ENCODE results near the gene CCDC112.
A peak's percentile ranks its signal among the peaks of the same experiment; 100 is the strongest.

CCDC112 gene

DNA sequence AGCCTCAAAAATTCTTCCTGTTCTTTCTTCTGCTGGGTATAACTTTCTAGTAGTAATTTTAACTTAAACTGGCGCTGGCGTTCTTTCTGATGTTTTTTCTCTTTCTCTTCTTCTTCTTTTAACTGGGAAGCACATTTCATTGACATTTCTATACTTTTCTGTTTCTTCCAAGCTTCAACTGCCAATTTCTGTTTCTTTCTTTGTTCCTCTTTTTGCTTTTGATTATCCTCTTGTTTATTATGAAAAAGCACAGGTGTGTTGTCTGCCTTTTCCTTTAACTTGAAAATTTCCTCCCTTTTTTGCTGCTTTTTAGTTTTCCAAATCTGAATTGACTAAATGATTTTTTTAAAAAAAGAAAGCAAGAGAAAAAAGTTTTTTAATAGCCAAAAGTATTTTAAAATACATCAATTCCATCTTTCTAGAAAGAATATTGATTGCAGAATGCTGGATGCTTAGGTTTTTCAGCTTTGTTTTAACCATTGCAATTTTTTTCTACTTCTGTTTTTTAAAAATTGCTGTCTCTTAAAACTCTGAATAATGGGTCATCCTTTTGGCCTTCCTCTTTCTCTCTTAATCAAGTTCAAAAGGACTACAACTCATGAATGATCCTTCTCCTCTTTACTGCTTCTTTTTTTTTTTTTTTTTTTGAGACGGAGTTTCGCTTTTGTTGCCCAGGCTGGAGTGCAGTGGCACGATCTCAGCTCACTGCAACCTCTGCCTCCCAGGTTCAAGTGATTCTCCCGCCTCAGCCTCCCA is 25.0 kb downstream of the CCDC112 start:
- H3K36me3 ChIP-seq (ENCODE audit: insufficient read depth, low read length): no peaks in the 10 kb centered on the region
- no peak for TF ChIP-seq EZH2 (IDR thresholded peaks at IDR 0.05; ENCODE audit: borderline replicate concordance, low read length)
- TF ChIP-seq, protein P1, sequence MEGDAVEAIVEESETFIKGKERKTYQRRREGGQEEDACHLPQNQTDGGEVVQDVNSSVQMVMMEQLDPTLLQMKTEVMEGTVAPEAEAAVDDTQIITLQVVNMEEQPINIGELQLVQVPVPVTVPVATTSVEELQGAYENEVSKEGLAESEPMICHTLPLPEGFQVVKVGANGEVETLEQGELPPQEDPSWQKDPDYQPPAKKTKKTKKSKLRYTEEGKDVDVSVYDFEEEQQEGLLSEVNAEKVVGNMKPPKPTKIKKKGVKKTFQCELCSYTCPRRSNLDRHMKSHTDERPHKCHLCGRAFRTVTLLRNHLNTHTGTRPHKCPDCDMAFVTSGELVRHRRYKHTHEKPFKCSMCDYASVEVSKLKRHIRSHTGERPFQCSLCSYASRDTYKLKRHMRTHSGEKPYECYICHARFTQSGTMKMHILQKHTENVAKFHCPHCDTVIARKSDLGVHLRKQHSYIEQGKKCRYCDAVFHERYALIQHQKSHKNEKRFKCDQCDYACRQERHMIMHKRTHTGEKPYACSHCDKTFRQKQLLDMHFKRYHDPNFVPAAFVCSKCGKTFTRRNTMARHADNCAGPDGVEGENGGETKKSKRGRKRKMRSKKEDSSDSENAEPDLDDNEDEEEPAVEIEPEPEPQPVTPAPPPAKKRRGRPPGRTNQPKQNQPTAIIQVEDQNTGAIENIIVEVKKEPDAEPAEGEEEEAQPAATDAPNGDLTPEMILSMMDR (IDR thresholded peaks at IDR 0.05; ENCODE audit: low read length): no peak
- no peak overlapping the region for H3K9ac ChIP-seq (ENCODE audit: low read length)

DNA sequence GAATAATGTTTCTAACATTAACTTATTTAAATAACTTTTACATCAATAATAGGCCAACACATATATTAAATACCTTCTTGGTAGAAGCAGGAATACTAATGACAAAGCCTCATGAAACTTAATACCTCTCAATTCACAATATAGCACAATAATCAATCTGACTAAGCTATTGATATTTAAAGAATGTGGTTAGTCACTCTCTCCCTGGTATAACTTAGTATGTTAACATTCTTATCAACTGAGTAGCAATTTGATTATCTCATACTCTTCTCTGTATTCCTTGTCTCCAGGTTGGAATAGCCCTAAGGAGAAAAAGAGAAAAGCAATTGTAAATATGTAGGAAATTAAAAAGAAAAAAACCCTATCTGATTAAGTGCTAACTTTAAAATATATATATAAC is 28.8 kb downstream of the CCDC112 start:
- TF ChIP-seq EZH2 (IDR thresholded peaks at IDR 0.05; ENCODE audit: borderline replicate concordance, low read length): no peak
- TF ChIP-seq, protein P1 (IDR thresholded peaks at IDR 0.05; ENCODE audit: low read length): no peak
- Histone ChIP-seq H3K9me2 (ENCODE audit: low read depth, low read length) (no peaks in the 10 kb centered on the region), H4K20me1 (ENCODE audit: insufficient read depth, low read length) (no peaks in the 10 kb centered on the region), H3K27me3 (ENCODE audit: insufficient read depth, low read length) (no peaks in the 10 kb centered on the region), H3K4me1 (ENCODE audit: insufficient read depth, low read length, severe bottlenecking) (peaks cover 24% of the 10 kb centered on the region), H3K36me3 (ENCODE audit: insufficient read depth, low read length) (no peaks in the 10 kb centered on the region), H3K79me2 (ENCODE audit: insufficient read depth, low read length) (no peaks in the 10 kb centered on the region), H3K4me2 (ENCODE audit: low read length) (no peak overlapping the region), H3K27ac (ENCODE audit: low read depth, low read length, poor library complexity, severe bottlenecking) (no peak overlapping the region), H3F3A (ENCODE audit: insufficient read depth, low read length) (no peaks in the 10 kb centered on the region), H3K9ac (ENCODE audit: low read length) (no peak overlapping the region), H3K9me3 (ENCODE audit: low read length) (no peaks in the 10 kb centered on the region), H2AFZ (ENCODE audit: low read length) (no peak overlapping the region), H3K4me3 (ENCODE audit: low read depth, low read length, poor library complexity, severe bottlenecking) (no peak overlapping the region)

More for the DNA sequence above, 25.0 kb downstream of the CCDC112 start:
- no peaks in the 10 kb centered on the region for H3K27me3 ChIP-seq (ENCODE audit: insufficient read depth, low read length)
- H3K9me3 ChIP-seq (ENCODE audit: low read length): no peaks in the 10 kb centered on the region
- no peaks in the 10 kb centered on the region for H3F3A ChIP-seq (ENCODE audit: insufficient read depth, low read length)
- no peaks in the 10 kb centered on the region for H4K20me1 ChIP-seq (ENCODE audit: insufficient read depth, low read length)
- no peak overlapping the region for H3K4me2 ChIP-seq (ENCODE audit: low read length)
- no peak overlapping the region for H3K4me3 ChIP-seq (ENCODE audit: low read depth, low read length, poor library complexity, severe bottlenecking)
- H2AFZ ChIP-seq (ENCODE audit: low read length): no peak overlapping the region
- H3K27ac ChIP-seq (ENCODE audit: low read depth, low read length, poor library complexity, severe bottlenecking): peak overlapping the region; percentile 61
- H3K9me2 ChIP-seq (ENCODE audit: low read depth, low read length): no peaks in the 10 kb centered on the region
- H3K79me2 ChIP-seq (ENCODE audit: insufficient read depth, low read length): no peaks in the 10 kb centered on the region
- H3K4me1 ChIP-seq (ENCODE audit: insufficient read depth, low read length, severe bottlenecking): peaks cover 25% of the 10 kb centered on the region

DNA sequence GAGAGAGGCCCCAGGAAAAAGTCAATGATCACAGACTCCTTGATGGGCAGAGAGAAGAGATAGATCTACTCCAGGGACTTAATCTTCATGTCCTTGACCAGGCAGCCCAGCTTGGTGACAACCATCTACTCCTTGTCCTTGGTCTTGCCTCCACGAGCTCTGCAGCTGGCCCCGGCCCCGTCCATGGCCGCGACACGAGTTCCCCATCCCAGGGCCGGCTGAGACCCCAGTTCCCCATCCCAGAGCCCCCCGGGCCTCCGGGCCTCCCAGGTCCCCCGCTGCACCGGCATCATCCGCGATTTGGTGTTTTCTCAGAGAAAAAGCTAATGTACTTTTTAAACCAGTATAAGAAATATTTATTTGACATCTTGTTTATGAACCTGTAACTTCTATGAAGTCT is 31.2 kb downstream of the CCDC112 start:
- Histone ChIP-seq H3F3A (ENCODE audit: insufficient read depth, low read length) (no peaks in the 10 kb centered on the region), H3K4me1 (ENCODE audit: insufficient read depth, low read length, severe bottlenecking) (peaks cover 23% of the 10 kb centered on the region), H3K27me3 (ENCODE audit: insufficient read depth, low read length) (no peaks in the 10 kb centered on the region), H3K9ac (ENCODE audit: low read length) (no peak overlapping the region), H3K79me2 (ENCODE audit: insufficient read depth, low read length) (peaks cover 21% of the 10 kb centered on the region), H4K20me1 (ENCODE audit: insufficient read depth, low read length) (no peaks in the 10 kb centered on the region), H2AFZ (ENCODE audit: low read length) (no peak overlapping the region), H3K9me3 (ENCODE audit: low read length) (no peaks in the 10 kb centered on the region), H3K27ac (ENCODE audit: low read depth, low read length, poor library complexity, severe bottlenecking) (no peak overlapping the region), H3K4me2 (ENCODE audit: low read length) (no peak overlapping the region), H3K36me3 (ENCODE audit: insufficient read depth, low read length) (no peaks in the 10 kb centered on the region), H3K4me3 (ENCODE audit: low read depth, low read length, poor library complexity, severe bottlenecking) (no peak overlapping the region), H3K9me2 (ENCODE audit: low read depth, low read length) (no peaks in the 10 kb centered on the region)
- TF ChIP-seq, protein P1 (IDR thresholded peaks at IDR 0.05; ENCODE audit: low read length): no peak
- no peak for TF ChIP-seq EZH2 (IDR thresholded peaks at IDR 0.05; ENCODE audit: borderline replicate concordance, low read length)
